ENCODE data around the gene ALDH1B1.

- TF ChIP-seq CTCF (IDR thresholded peaks at IDR 0.05; ENCODE audit: borderline replicate concordance, extremely low read depth, low read length, poor library complexity, severe bottlenecking) (no peak), EZH2 (IDR thresholded peaks at IDR 0.05; ENCODE audit: borderline replicate concordance, low read depth, low read length, severe bottlenecking) (no peak)
Measured at GRCh38 chr9:38358390-38359296, 33.9 kb upstream of the ALDH1B1 start.

All from DND-41 (cell line).